Fibroblast of lung (primary cell): ENCODE results near the gene G6PC1. TPM values are rescaled to one million over a fixed set of nuclear protein-coding genes. Genes with fewer than 3 reads are reported as not detected.

Experiments
- DNase-seq, 2 donors: peaks; one replicate each; pipeline versions ENCODE4 v3.0.0 to v3.0.0-alpha.2; 2010; ENCODE audit warnings: low read depth in 2 of 2
- H2AFZ ChIP-seq: 2 replicates; pipeline ENCODE4 v1.5.1; 2012; ENCODE audit warnings: low read length, control low read depth, inconsistent platforms
- H3K27ac ChIP-seq: 2 replicates; pipeline ENCODE4 v1.5.1; 2011; ENCODE audit warnings: low read length, control low read depth; ENCODE audit not compliant: insufficient read depth
- H3K27me3 ChIP-seq: 2 replicates; pipeline ENCODE4 v1.5.1; 2011; ENCODE audit warnings: mild to moderate bottlenecking, low read length; ENCODE audit not compliant: control insufficient read depth, insufficient read depth
- H3K36me3 ChIP-seq: 2 replicates; pipeline ENCODE4 v1.5.1; 2011; ENCODE audit warnings: low read length; ENCODE audit not compliant: control insufficient read depth, insufficient read depth
- H3K4me1 ChIP-seq: 2 replicates; pipeline ENCODE4 v1.5.1; 2011; ENCODE audit warnings: low read length; ENCODE audit not compliant: control insufficient read depth, insufficient read depth; ENCODE audit errors: extremely low read depth
- H3K4me2 ChIP-seq: 2 replicates; pipeline ENCODE4 v1.5.1; 2011; ENCODE audit warnings: low read length, control low read depth; ENCODE audit not compliant: insufficient read depth; ENCODE audit errors: extremely low read depth
- H3K4me3 ChIP-seq, 4 experiments: fragments of 200-600 bp in 1 of 4; sonication (generic) in 1 of 4; replicated peaks in 1 of 4; 2 replicates each; pipeline ENCODE4 v1.5.1; 2011 to 2016; ENCODE audit warnings: low read length in 4 of 4, low read depth in 3 of 4, mild to moderate bottlenecking in 3 of 4, control low read depth in 2 of 4, inconsistent platforms in 1 of 4, mixed read lengths in 1 of 4; ENCODE audit not compliant: insufficient read depth in 1 of 4; ENCODE audit errors: control extremely low read depth in 1 of 4
- H3K79me2 ChIP-seq: 2 replicates; pipeline ENCODE4 v1.5.1; 2012; ENCODE audit warnings: mild to moderate bottlenecking, low read length, inconsistent platforms; ENCODE audit not compliant: control insufficient read depth, insufficient read depth
- H3K9ac ChIP-seq: 2 replicates; pipeline ENCODE4 v1.5.1; 2011; ENCODE audit warnings: mild to moderate bottlenecking, low read length, control low read depth; ENCODE audit not compliant: insufficient read depth
- H3K9me3 ChIP-seq: 2 replicates; pipeline ENCODE4 v1.5.1; 2012; ENCODE audit warnings: low read depth, low read length; ENCODE audit not compliant: control insufficient read depth, insufficient read depth
- H4K20me1 ChIP-seq: 2 replicates; pipeline ENCODE4 v1.5.1; 2011; ENCODE audit warnings: low read length; ENCODE audit not compliant: control insufficient read depth, insufficient read depth; ENCODE audit errors: extremely low read depth
- EZH2 ChIP-seq: IDR thresholded peaks from 2 replicates; pipeline ENCODE4 v1.5.1; 2012; ENCODE audit warnings: low read length, control low read depth, mild to moderate bottlenecking; ENCODE audit errors: missing control alignments
- polyA plus RNA-seq, 2 donors: library from polyadenylated mRNA; depleted of rRNA in 1 of 2; stranded (reverse) in 1 of 2; unstranded in 1 of 2; fragments of >200 nt; gene quantifications; 2 replicates each; pipeline ENCODE4 v1.2.1, GENCODE V29; 2011 to 2012; ENCODE audit warnings: missing spikeins in 1 of 2
- total RNA-seq: library from RNA; depleted of rRNA; stranded (reverse); fragments of >200 nt; gene quantifications from 2 replicates; pipeline ENCODE4 v1.2.1, GENCODE V29; 2014
- TF ChIP-seq, protein P1 (sequence below), 2 donors: IDR thresholded peaks in 1 of 2; conservative IDR thresholded peaks in 1 of 2; 1 replicate in 1 of 2; 2 replicates in 1 of 2; pipeline ENCODE4 v1.5.1; 2011 to 2012; ENCODE audit warnings: low read length in 2 of 2, control low read depth in 1 of 2, inconsistent platforms in 1 of 2, low read depth in 1 of 2, mild to moderate bottlenecking in 1 of 2

Gene G6PC1
- total and polyA plus RNA-seq, 2 donors (not counting 1 experiment from before 2014, with no cell fraction given) = not detected

DNA sequence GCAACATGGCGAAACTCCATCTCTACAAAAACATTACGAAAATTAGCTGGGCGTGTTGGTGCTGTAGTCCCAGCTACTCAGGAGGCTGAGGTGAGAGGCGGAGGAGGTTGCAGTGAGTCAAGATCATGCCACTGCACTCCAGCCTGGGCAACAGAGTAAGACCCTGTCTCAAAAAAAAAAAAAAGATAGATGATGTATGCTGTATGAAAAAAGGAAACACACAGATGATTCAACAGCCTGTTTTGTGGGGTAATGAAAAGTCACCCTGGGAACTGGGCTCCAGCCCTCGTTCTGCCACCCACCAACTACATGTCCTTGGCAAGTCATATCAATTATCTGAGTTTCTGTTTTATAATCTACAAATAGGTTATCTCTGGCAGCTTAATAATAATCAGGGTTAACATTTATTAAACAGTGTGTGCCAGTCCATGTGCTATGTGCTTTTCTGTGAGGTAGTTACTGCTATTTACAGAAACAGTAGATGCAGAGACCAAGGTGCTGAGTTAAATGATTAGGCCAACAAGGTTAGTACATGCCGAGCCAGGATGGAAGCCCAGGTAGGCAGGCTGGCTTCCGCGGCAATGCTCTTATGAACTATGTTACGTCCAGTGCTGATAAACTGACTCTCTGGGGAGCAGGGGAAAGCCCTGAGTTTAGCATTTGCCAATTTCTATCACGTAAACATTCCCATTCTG is 1.1 kb downstream of the G6PC1 start:
- Histone ChIP-seq H4K20me1 (no peaks in the 10 kb centered on the region), H3K27me3 (peaks cover 4% of the 10 kb centered on the region), H3K9me3 (no peaks in the 10 kb centered on the region), H3K36me3 (no peaks in the 10 kb centered on the region), H3K4me3 (no peak overlapping the region), H3K4me2 (no peak overlapping the region), H3K27ac (no peak overlapping the region), H3K79me2 (no peaks in the 10 kb centered on the region), H3K9ac (no peak overlapping the region), H3K4me1 (no peaks in the 10 kb centered on the region), H2AFZ (no peak overlapping the region)
- TF ChIP-seq, protein P1, sequence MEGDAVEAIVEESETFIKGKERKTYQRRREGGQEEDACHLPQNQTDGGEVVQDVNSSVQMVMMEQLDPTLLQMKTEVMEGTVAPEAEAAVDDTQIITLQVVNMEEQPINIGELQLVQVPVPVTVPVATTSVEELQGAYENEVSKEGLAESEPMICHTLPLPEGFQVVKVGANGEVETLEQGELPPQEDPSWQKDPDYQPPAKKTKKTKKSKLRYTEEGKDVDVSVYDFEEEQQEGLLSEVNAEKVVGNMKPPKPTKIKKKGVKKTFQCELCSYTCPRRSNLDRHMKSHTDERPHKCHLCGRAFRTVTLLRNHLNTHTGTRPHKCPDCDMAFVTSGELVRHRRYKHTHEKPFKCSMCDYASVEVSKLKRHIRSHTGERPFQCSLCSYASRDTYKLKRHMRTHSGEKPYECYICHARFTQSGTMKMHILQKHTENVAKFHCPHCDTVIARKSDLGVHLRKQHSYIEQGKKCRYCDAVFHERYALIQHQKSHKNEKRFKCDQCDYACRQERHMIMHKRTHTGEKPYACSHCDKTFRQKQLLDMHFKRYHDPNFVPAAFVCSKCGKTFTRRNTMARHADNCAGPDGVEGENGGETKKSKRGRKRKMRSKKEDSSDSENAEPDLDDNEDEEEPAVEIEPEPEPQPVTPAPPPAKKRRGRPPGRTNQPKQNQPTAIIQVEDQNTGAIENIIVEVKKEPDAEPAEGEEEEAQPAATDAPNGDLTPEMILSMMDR (conservative IDR thresholded peaks at IDR 0.05 in 1 of 2, IDR thresholded peaks at IDR 0.05 in 1 of 2; ENCODE audit: low read depth in 1 of 2, low read length in 2 of 2) = no peak
- no peak for TF ChIP-seq EZH2
- DNase-seq = no peak

DNA sequence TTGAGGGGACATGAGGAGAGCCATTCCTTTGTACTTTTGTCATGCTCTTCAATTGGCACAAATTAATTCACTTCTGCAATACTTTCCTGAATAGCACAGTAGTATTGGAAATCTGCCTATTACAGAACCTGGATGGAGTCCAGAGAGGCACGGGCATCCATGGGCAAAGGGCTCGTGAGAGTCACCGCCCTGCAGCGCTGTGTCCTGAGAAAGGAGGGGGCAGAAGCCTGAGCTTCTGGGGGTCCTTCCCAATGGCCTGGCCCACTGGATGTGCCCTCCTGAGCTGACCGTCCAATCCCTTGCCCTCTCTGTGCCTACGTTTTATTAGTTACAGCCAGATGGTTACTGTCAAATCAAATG is 3.5 kb downstream of the G6PC1 start:
- no peak for DNase-seq
- no peak overlapping the region for H3K4me3 ChIP-seq
- no peaks in the 10 kb centered on the region for H4K20me1 ChIP-seq
- TF ChIP-seq EZH2 = no peak
- TF ChIP-seq, protein P1 (conservative IDR thresholded peaks at IDR 0.05 in 1 of 2, IDR thresholded peaks at IDR 0.05 in 1 of 2; ENCODE audit: low read depth in 1 of 2, low read length in 2 of 2) = no peak
- no peaks in the 10 kb centered on the region for H3K36me3 ChIP-seq
- no peak overlapping the region for H2AFZ ChIP-seq
- peaks cover 4% of the 10 kb centered on the region for H3K27me3 ChIP-seq
- no peak overlapping the region for H3K9ac ChIP-seq
- no peaks in the 10 kb centered on the region for H3K9me3 ChIP-seq
- no peak overlapping the region for H3K4me2 ChIP-seq
- H3K27ac ChIP-seq = no peak overlapping the region
- H3K4me1 ChIP-seq = no peaks in the 10 kb centered on the region
- H3K79me2 ChIP-seq = no peaks in the 10 kb centered on the region

DNA sequence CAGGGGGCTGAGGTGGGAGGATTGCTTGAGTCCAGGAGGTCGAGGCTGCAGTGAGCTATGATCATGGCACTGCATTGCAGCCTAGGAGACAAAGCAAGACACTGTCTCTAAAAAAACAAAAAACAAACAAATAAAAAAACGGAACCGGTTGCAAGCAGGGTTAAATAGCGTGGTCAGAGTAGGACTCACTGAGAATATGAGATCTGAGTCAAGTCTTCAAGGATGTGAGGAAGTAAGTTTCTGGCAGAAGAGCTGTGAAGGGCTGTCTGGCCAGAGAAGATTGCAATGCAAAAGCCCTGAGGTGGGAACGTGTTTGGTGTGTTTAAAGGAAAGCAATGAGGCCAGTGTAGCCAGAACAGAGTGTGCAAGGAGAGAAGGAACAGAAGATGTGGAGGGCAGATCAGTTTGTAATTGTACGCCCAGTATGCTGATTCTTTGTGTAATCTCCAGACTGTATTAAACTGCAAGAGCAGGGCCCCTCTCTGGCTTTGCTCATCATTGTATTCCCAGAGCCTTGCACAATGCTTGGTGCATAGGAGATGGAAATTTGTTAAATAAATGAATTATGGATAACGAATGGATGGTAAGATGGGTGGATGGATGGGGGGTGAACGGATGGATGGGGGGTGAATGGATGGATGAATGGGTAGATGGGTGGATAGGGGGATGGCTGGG is 6.3 kb downstream of the G6PC1 start:
- DNase-seq = no peak
- Histone ChIP-seq H2AFZ (no peak overlapping the region), H3K27me3 (peaks cover 6% of the 10 kb centered on the region), H3K27ac (no peak overlapping the region), H3K9me3 (no peaks in the 10 kb centered on the region), H3K36me3 (no peaks in the 10 kb centered on the region), H3K4me2 (no peak overlapping the region), H3K4me3 (no peak overlapping the region), H3K9ac (no peak overlapping the region), H4K20me1 (no peaks in the 10 kb centered on the region), H3K4me1 (no peaks in the 10 kb centered on the region), H3K79me2 (no peaks in the 10 kb centered on the region)
- TF ChIP-seq, protein P1 (conservative IDR thresholded peaks at IDR 0.05 in 1 of 2, IDR thresholded peaks at IDR 0.05 in 1 of 2; ENCODE audit: low read depth in 1 of 2, low read length in 2 of 2) = no peak
- no peak for TF ChIP-seq EZH2
